ENCODE results near the gene HCN2. TPM values are rescaled to one million over a fixed set of nuclear protein-coding genes. Genes with fewer than 3 reads are reported as not detected.

The HCN2 gene
- total RNA-seq, 1 donor from 2014 or later, result 0.52 TPM

DNA sequence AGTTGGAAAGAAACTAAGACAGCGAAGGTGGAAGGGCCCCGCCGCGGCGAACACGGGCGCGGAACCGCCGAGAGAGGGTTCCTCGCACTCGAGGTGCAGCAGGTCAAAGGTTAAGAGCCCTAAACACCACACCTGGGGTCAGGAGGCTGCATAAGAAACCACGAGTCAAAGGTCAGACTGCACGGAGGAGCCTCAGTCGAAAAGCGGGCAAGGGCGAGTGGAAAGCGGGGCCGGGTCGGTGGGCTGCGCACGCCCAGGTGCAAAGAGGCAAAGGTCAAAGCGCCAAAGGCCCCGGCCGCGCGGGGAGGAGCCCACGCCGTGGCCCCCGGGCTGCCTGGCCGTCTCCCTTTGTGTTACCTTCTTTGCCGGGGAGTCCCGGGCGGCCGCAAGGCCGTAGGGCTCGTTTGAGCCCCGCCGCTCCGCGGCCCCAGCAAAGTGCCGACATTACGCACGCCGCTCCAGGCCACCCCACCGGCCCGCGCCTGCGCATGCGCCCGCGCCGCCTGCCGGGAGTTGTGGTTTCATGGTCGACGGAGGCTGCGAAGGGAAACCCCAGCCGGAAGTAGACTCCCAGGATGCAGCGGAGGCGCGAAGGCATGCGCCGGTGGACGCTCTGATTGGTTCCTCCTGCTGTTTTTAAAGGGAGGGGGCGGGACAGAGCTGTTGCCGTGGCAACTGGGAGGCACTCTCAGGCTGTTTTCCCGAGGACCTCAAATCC lies 43.5 kb downstream of the HCN2 start, which contains the start of gene POLRMT:
TSS of gene POLRMT (minus strand) at position 470 of the 718 bp plus-strand sequence. CDS start at position 445, 25 bp downstream.
- peaks cover 14% of the 10 kb centered on the region for H3K36me3 ChIP-seq
- no peaks in the 10 kb centered on the region for H3K27me3 ChIP-seq
- DNase-seq, result peak; percentile 98
- peaks cover 22% of the 10 kb centered on the region for H3K4me1 ChIP-seq
- no peak for TF ChIP-seq CTCF (IDR thresholded peaks at IDR 0.05)
- intact Hi-C loops (cut with DNase I), result no loop called here
- H3K27ac ChIP-seq, result peak within 1 kb of the TSS; percentile 73
- peak; percentile 98 for ATAC-seq
- no peaks in the 10 kb centered on the region for H3K9me3 ChIP-seq
- H3K4me3 ChIP-seq, result peak within 1 kb of the TSS; percentile 97

GRCh38 chr19:633786-634639 lies 44.3 kb downstream of the HCN2 start:
- H3K27ac ChIP-seq, result peak overlapping the region; percentile 73
- intact Hi-C loops (cut with DNase I), result no loop called here
- peaks cover 6% of the 10 kb centered on the region for H3K36me3 ChIP-seq
- ATAC-seq (no peak), DNase-seq (no peak)
- H3K27me3 ChIP-seq, result no peaks in the 10 kb centered on the region
- H3K9me3 ChIP-seq, result no peaks in the 10 kb centered on the region
- no peak for TF ChIP-seq CTCF (IDR thresholded peaks at IDR 0.05)
- H3K4me3 ChIP-seq, result peak overlapping the region; percentile 97
- H3K4me1 ChIP-seq, result peaks cover 28% of the 10 kb centered on the region

DNA sequence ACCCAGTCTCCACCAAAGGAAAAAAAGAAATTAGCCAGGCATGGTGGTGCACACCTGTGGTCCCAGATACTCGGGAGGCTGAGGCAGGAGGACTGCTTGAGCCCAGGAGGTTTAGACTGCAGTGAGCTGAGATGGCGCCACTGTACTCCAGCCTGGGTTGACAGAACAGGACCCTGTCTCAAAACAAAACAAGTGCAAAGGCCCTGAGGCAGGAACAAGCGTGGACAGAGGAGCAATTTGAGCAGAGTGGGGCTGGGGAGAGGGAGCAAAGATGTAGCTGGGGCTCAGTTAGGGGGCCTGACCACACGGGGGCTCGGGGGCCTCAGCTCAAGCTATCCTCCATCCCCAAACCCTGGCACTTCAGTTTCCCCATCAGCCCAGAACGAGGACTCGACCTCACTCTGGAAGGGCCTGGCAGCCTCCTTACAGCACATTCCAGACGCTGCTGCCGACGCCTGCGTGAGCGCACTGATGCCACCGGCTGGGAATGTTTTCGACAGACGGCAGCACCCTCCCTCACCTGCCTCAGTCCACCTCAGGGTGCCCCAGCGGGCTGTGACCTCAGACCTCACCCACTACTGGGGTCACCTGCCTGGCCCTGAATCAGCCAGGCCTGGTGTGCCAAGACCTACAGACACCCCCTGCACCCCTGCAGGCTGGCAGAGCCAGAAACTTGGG lies 45.4 kb downstream of the HCN2 start:
- Histone ChIP-seq H3K9me3 (no peaks in the 10 kb centered on the region), H3K27me3 (no peaks in the 10 kb centered on the region), H3K27ac (no peak overlapping the region), H3K36me3 (no peaks in the 10 kb centered on the region), H3K4me1 (peaks cover 32% of the 10 kb centered on the region), H3K4me3 (no peak overlapping the region)
- no peak for DNase-seq
- ATAC-seq, result no peak
- intact Hi-C loops (cut with DNase I), result no loop called here
- no peak for TF ChIP-seq CTCF (IDR thresholded peaks at IDR 0.05)

DNA sequence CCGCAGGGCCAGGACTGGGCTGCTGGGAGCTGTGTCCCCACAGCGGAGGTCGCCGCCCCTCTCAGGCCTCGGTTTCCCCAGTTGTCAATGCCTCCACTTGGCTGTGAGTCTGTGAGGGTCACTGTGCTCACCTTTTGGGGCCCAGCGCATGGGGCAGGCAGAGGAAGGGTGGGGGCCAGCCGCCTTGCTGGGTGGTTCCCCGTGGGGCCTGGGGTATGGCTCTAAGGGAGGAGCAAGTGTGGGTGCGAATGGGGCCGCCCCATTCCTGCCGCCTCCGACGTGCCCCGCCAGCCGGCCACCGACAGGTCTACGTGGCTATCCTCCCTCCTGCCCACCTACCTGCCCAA lies 49.2 kb downstream of the HCN2 start:
- peak overlapping the region; percentile 52 for H3K4me3 ChIP-seq
- no peak for ATAC-seq
- no peaks in the 10 kb centered on the region for H3K27me3 ChIP-seq
- intact Hi-C loops (cut with DNase I), result no loop called here
- no peak for TF ChIP-seq CTCF (IDR thresholded peaks at IDR 0.05)
- DNase-seq, result no peak
- H3K27ac ChIP-seq, result no peak overlapping the region
- no peaks in the 10 kb centered on the region for H3K36me3 ChIP-seq
- peaks cover 17% of the 10 kb centered on the region for H3K4me1 ChIP-seq
- no peaks in the 10 kb centered on the region for H3K9me3 ChIP-seq

- intact Hi-C loops (cut with DNase I), result no loop called here
- peak within 1 kb of the TSS; percentile 52 for H3K4me3 ChIP-seq
- no peak for TF ChIP-seq CTCF (IDR thresholded peaks at IDR 0.05)
- no peaks in the 10 kb centered on the region for H3K9me3 ChIP-seq
- DNase-seq (peak; percentile 96), ATAC-seq (peak; percentile 95)
- H3K4me1 ChIP-seq, result peaks cover 11% of the 10 kb centered on the region
- no peaks in the 10 kb centered on the region for H3K36me3 ChIP-seq
- no peaks in the 10 kb centered on the region for H3K27me3 ChIP-seq
- H3K27ac ChIP-seq, result no peak within 1 kb of the TSS
Measured at GRCh38 chr19:639253-640160, 49.8 kb downstream of the HCN2 start, which contains the start of gene FGF22. TSS of gene FGF22 (plus strand) at chr19:639879. CDS start at chr19:639926, 47 bp downstream.

Data from upper lobe of right lung (tissue), 1 donor.